Kidney (tissue), 2 donors: Measurements from ENCODE around the gene MVP. TPM values are rescaled to one million over a fixed set of nuclear protein-coding genes. Genes with fewer than 3 reads are reported as not detected.

ENCODE experiments used
- polyA plus RNA-seq: library from polyadenylated mRNA; stranded (reverse); fragments of 350-450 nt; fragmentation: Illumina TruSeq; extraction: RNeasy Lipid Tissue Mini Kit (QIAGEN cat#74804); gene quantifications from one replicate; pipeline ENCODE4 v1.2.3, GENCODE V29; 2014; ENCODE audit warnings: low read depth, low replicate concordance; ENCODE audit not compliant: insufficient read depth
- total RNA-seq: library from RNA; stranded (reverse); fragmentation: NEBNext Ultra II Directional; extraction: Animal tissue kit (Norgen Biotek cat#: 25700); gene quantifications from one replicate; pipeline ENCODE4 v1.2.1, GENCODE V29; 2021
- donor health status: DM: yes; HTN: yes; CAD: no.

MVP gene
- total and polyA plus RNA-seq, 2 donors from 2014 or later: 123 to 271 TPM

Other genes with a start within 250 kb of the MVP start
- 8.8 TPM for gene SPN, start 157.2 kb upstream of the MVP start, total RNA-seq
- 1.0 TPM for gene SPN, start 157.2 kb upstream of the MVP start, polyA plus RNA-seq
- 13.9 TPM for gene QPRT, start 141.3 kb upstream of the MVP start, total RNA-seq
- gene QPRT, start 141.3 kb upstream of the MVP start, polyA plus RNA-seq: 168 TPM
- gene C16orf54, start 74.5 kb upstream of the MVP start, total RNA-seq: 4.9 TPM
- 0.39 TPM for gene C16orf54, start 74.5 kb upstream of the MVP start, polyA plus RNA-seq
- not detected for gene ZG16, start 42.2 kb upstream of the MVP start, total RNA-seq
- gene ZG16, start 42.2 kb upstream of the MVP start, polyA plus RNA-seq: not detected
- gene KIF22, start 29.7 kb upstream of the MVP start, total RNA-seq: 32.3 TPM
- 42.9 TPM for gene KIF22, start 29.7 kb upstream of the MVP start, polyA plus RNA-seq
- 137 TPM for gene MAZ, start 13.9 kb upstream of the MVP start, total RNA-seq
- 85.5 TPM for gene MAZ, start 13.9 kb upstream of the MVP start, polyA plus RNA-seq
- gene PRRT2, start 8.3 kb upstream of the MVP start, total RNA-seq: 1.9 TPM
- gene PRRT2, start 8.3 kb upstream of the MVP start, polyA plus RNA-seq: 0.88 TPM
- gene PAGR1, start 4.3 kb upstream of the MVP start, total RNA-seq: 23.5 TPM
- 30.0 TPM for gene PAGR1, start 4.3 kb upstream of the MVP start, polyA plus RNA-seq
- 85.9 TPM for gene CDIPT, start 42.8 kb downstream of the MVP start, total RNA-seq
- gene CDIPT, start 42.8 kb downstream of the MVP start, polyA plus RNA-seq: 148 TPM
- 32.4 TPM for gene SEZ6L2, start 79.1 kb downstream of the MVP start, total RNA-seq
- 9.1 TPM for gene SEZ6L2, start 79.1 kb downstream of the MVP start, polyA plus RNA-seq
- 8.9 TPM for gene ASPHD1, start 80.0 kb downstream of the MVP start, total RNA-seq
- 6.1 TPM for gene ASPHD1, start 80.0 kb downstream of the MVP start, polyA plus RNA-seq
- gene KCTD13, start 105.8 kb downstream of the MVP start, total RNA-seq: 25.8 TPM
- gene KCTD13, start 105.8 kb downstream of the MVP start, polyA plus RNA-seq: 9.9 TPM
- gene TMEM219, start 141.6 kb downstream of the MVP start, total RNA-seq: 127 TPM
- gene TMEM219, start 141.6 kb downstream of the MVP start, polyA plus RNA-seq: 288 TPM
- gene TAOK2, start 153.4 kb downstream of the MVP start, total RNA-seq: 54.3 TPM
- gene TAOK2, start 153.4 kb downstream of the MVP start, polyA plus RNA-seq: 19.6 TPM
- 16.0 TPM for gene HIRIP3, start 175.2 kb downstream of the MVP start, total RNA-seq
- gene HIRIP3, start 175.2 kb downstream of the MVP start, polyA plus RNA-seq: 18.7 TPM
- gene INO80E, start 175.8 kb downstream of the MVP start, total RNA-seq: 74.1 TPM
- gene INO80E, start 175.8 kb downstream of the MVP start, polyA plus RNA-seq: 52.7 TPM
- 1.9 TPM for gene DOC2A, start 190.6 kb downstream of the MVP start, total RNA-seq
- gene DOC2A, start 190.6 kb downstream of the MVP start, polyA plus RNA-seq: 3.5 TPM
- not detected for gene C16orf92, start 202.7 kb downstream of the MVP start, total RNA-seq
- gene C16orf92, start 202.7 kb downstream of the MVP start, polyA plus RNA-seq: not detected
- not detected for gene TLCD3B, start 210.8 kb downstream of the MVP start, total RNA-seq
- gene TLCD3B, start 210.8 kb downstream of the MVP start, polyA plus RNA-seq: not detected
- gene ALDOA, start 245.3 kb downstream of the MVP start, total RNA-seq: 1,017 TPM
- 1,506 TPM for gene ALDOA, start 245.3 kb downstream of the MVP start, polyA plus RNA-seq